Measurements from ENCODE around the gene AKR7A3. TPM values are rescaled to one million over a fixed set of nuclear protein-coding genes. Genes with fewer than 3 reads are reported as not detected.
A peak's percentile ranks its signal among the peaks of the same experiment; 100 is the strongest.

AKR7A3 gene
- total and polyA plus RNA-seq, 10 of the 15 experiments (the other 5 are each of a cell fraction or from before 2014, with no cell fraction given), result 0.10 to 1.1 (median 0.25) TPM; not detected in 2

- in situ Hi-C loops (cut with MboI) (no loop called here), intact Hi-C loops (cut with micrococcal nuclease; ENCODE audit: unreplicated experiment) (no loop called here)
- H3K27ac ChIP-seq (ENCODE audit: control insufficient read depth, insufficient read depth), result no peak overlapping the region
- 90% methylated on average over 13 of the region's 13 CpGs for WGBS (ENCODE audit: insufficient coverage, insufficient replicate concordance, low lambda C conversion rate, missing lambda C conversion rate)
- H4K20me1 ChIP-seq (ENCODE audit: control insufficient read depth, insufficient read depth), result no peaks in the 10 kb centered on the region
- TF ChIP-seq POLR2A (IDR thresholded peaks at IDR 0.05; ENCODE audit: low read depth, low read length), result peak; percentile 53; the same call in 1 of the 2 replicates
- TF ChIP-seq SREBF2 (IDR thresholded peaks at IDR 0.05; ENCODE audit: low read length), result no peak
- BruUV-seq (replicated peaks), result no TSS peak
- H3K9ac ChIP-seq (ENCODE audit: control insufficient read depth, insufficient read depth, low read length), result no peak overlapping the region
- CTCF ChIA-PET, result interaction anchor here (1.0 kb wide), 1 partner anchor 12 kb away, joined by 3 read pairs; no protein-coding TSS in a partner anchor
- peaks cover 4 to 12% of the 10 kb centered on the region in 2 experiments; a peak in 3 of 4 replicates for H3K36me3 ChIP-seq (ENCODE audit: control insufficient read depth in 2 of 2, insufficient read depth in 2 of 2, low read length in 1 of 2)
- RAD21 ChIA-PET (ENCODE audit: unreplicated experiment), result no interaction called here
- no peaks in the 10 kb centered on the region for H3K27me3 ChIP-seq (replicated peaks in 1 of 2; ENCODE audit: control insufficient read depth in 2 of 2, insufficient read depth in 2 of 2, low read length in 1 of 2)
- no peak for FAIRE-seq
- no peaks in the 10 kb centered on the region for H3K79me2 ChIP-seq (ENCODE audit: control insufficient read depth, insufficient read depth, low read length)
- H3K4me1 ChIP-seq (ENCODE audit: control insufficient read depth, insufficient read depth, low read length), result no peaks in the 10 kb centered on the region
- ATAC-seq, result no peak
- H3K9me3 ChIP-seq (replicated peaks; ENCODE audit: control insufficient read depth, insufficient read depth, low read length), result no peaks in the 10 kb centered on the region
- no peak overlapping the region for H3K4me2 ChIP-seq (ENCODE audit: control insufficient read depth, insufficient read depth)
- H3K4me3 ChIP-seq, result no peak overlapping the region
- no peak overlapping the region for H2AFZ ChIP-seq (ENCODE audit: control insufficient read depth, low read depth, low read length)
- SMC1A ChIA-PET (ENCODE audit: uncharacterized antibody, unreplicated experiment), result no interaction called here
- DNase-seq (ENCODE audit: low read depth, low spot score), result no peak
- POLR2A ChIA-PET, result no interaction called here
These were observed 40.6 kb upstream of the AKR7A3 start for GRCh38 chr1:19329188-19329587.

GRCh38 chr1:19328486-19328885, 39.9 kb upstream of the AKR7A3 start:
- H3K4me1 ChIP-seq (ENCODE audit: control insufficient read depth, insufficient read depth, low read length), result no peaks in the 10 kb centered on the region
- ATAC-seq (no peak), FAIRE-seq (no peak), DNase-seq (ENCODE audit: low read depth, low spot score) (no peak)
- H3K79me2 ChIP-seq (ENCODE audit: control insufficient read depth, insufficient read depth, low read length), result no peaks in the 10 kb centered on the region
- in situ Hi-C loops (cut with MboI) (no loop called here), intact Hi-C loops (cut with micrococcal nuclease; ENCODE audit: unreplicated experiment) (no loop called here)
- H3K9ac ChIP-seq (ENCODE audit: control insufficient read depth, insufficient read depth, low read length), result no peak overlapping the region
- ChIA-PET POLR2A (no interaction called here), SMC1A (ENCODE audit: uncharacterized antibody, unreplicated experiment) (no interaction called here), CTCF (interaction anchor here (1.0 kb wide), 1 partner anchor 12 kb away, joined by 3 read pairs; no protein-coding TSS in a partner anchor), RAD21 (ENCODE audit: unreplicated experiment) (no interaction called here)
- WGBS (ENCODE audit: insufficient coverage, insufficient replicate concordance, low lambda C conversion rate, missing lambda C conversion rate), result 94% methylated on average over 18 of the region's 18 CpGs
- H3K9me3 ChIP-seq (replicated peaks; ENCODE audit: control insufficient read depth, insufficient read depth, low read length), result no peaks in the 10 kb centered on the region
- H3K27ac ChIP-seq (ENCODE audit: control insufficient read depth, insufficient read depth), result no peak overlapping the region
- TSS peak; percentile 59 for BruUV-seq (replicated peaks)
- TF ChIP-seq KDM1A (IDR thresholded peaks at IDR 0.05; ENCODE audit: borderline replicate concordance) (no peak), POLR2A (IDR thresholded peaks at IDR 0.05; ENCODE audit: low read depth, low read length) (peak; percentile 60; the same call in 1 of the 2 replicates), BMI1 (IDR thresholded peaks at IDR 0.05; ENCODE audit: borderline replicate concordance) (no peak)
- H4K20me1 ChIP-seq (ENCODE audit: control insufficient read depth, insufficient read depth), result no peaks in the 10 kb centered on the region
- H3K36me3 ChIP-seq (ENCODE audit: control insufficient read depth in 2 of 2, insufficient read depth in 2 of 2, low read length in 1 of 2), result peaks cover 4 to 12% of the 10 kb centered on the region in 2 experiments; a peak in 3 of 4 replicates
- no peak overlapping the region for H2AFZ ChIP-seq (ENCODE audit: control insufficient read depth, low read depth, low read length)
- H3K27me3 ChIP-seq (replicated peaks in 1 of 2; ENCODE audit: control insufficient read depth in 2 of 2, insufficient read depth in 2 of 2, low read length in 1 of 2), result no peaks in the 10 kb centered on the region
- no peak overlapping the region for H3K4me2 ChIP-seq (ENCODE audit: control insufficient read depth, insufficient read depth)
- no peak overlapping the region for H3K4me3 ChIP-seq

All from GM12878 (cell line).